Stimulated activated CD8-positive, alpha-beta memory T cell treated with anti-CD3 and anti-CD28 coated beads, Interleukin-4, amount 100 ng/mL, for 48 hours (primary cell): ENCODE results near the gene TPM1.

Experiments used
- DNase-seq: peaks from one replicate; pipeline ENCODE4 v3.0.0-alpha.2; 2020

TPM1 gene

GRCh38 chr15:63057468-63058345 is 15.2 kb downstream of the TPM1 start:
- no peak for DNase-seq

GRCh38 chr15:63059075-63059474 is 16.5 kb downstream of the TPM1 start:
- DNase-seq, result no peak

GRCh38 chr15:63059573-63060216 is 17.1 kb downstream of the TPM1 start:
- DNase-seq, result no peak

GRCh38 chr15:63060699-63061098 is 18.2 kb downstream of the TPM1 start:
- no peak for DNase-seq

- DNase-seq, result no peak
These were observed 19.4 kb downstream of the TPM1 start for GRCh38 chr15:63061975-63062374.

GRCh38 chr15:63063164-63063756 is 20.7 kb downstream of the TPM1 start:
- DNase-seq, result no peak

GRCh38 chr15:63063877-63064409 is 21.4 kb downstream of the TPM1 start:
- no peak for DNase-seq

GRCh38 chr15:63065262-63066221 is 23.0 kb downstream of the TPM1 start:
- no peak for DNase-seq

- DNase-seq, result no peak
These were observed 23.7 kb downstream of the TPM1 start for GRCh38 chr15:63066272-63066671.

- DNase-seq, result no peak
These were observed 24.8 kb downstream of the TPM1 start for GRCh38 chr15:63067306-63067705.

- DNase-seq, result no peak
These were observed 25.6 kb downstream of the TPM1 start for GRCh38 chr15:63067976-63068743.

GRCh38 chr15:63069616-63070090 is 27.1 kb downstream of the TPM1 start:
- no peak for DNase-seq

GRCh38 chr15:63070681-63071129 is 28.2 kb downstream of the TPM1 start:
- DNase-seq, result no peak

GRCh38 chr15:63071288-63071909 is 28.9 kb downstream of the TPM1 start:
- no peak for DNase-seq

GRCh38 chr15:63072023-63072650 is 29.6 kb downstream of the TPM1 start:
- DNase-seq, result no peak

- DNase-seq, result no peak
These were observed 30.3 kb downstream of the TPM1 start for GRCh38 chr15:63072809-63073277.

- no peak for DNase-seq
These were observed 31.1 kb downstream of the TPM1 start for GRCh38 chr15:63073497-63074172.

GRCh38 chr15:63075015-63075983 is 32.8 kb downstream of the TPM1 start:
- DNase-seq, result no peak
